Measurements from ENCODE around the gene ZNF132.
A peak's percentile ranks its signal among the peaks of the same experiment; 100 is the strongest.

The ZNF132 gene

DNA sequence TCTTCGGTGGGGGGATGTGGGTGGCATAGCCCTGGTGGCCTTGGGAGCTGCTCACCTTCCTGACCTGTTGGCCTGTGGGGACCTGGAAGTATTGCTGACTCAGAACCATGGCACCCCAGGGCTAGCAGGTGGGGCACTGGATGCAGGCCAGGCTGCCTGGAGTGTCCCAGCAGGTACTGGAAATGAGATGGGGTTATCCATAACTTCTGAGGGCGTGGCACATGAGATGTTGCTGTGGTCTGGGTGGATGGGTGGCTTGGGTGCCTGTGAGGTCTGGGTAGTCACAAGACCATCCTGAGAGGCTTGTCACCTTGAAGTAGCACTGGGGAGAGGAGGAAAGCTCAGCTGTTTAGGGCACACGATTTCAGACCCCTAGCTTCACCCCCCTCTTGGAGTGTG is 45.1 kb downstream of the ZNF132 start:
- TF ChIP-seq CTCF (conservative IDR thresholded peaks at IDR 0.05; ENCODE audit: low read length): no peak
- no peak for DNase-seq (ENCODE audit: low read depth)
- no peak overlapping the region for H3K4me3 ChIP-seq (ENCODE audit: low read length)

DNA sequence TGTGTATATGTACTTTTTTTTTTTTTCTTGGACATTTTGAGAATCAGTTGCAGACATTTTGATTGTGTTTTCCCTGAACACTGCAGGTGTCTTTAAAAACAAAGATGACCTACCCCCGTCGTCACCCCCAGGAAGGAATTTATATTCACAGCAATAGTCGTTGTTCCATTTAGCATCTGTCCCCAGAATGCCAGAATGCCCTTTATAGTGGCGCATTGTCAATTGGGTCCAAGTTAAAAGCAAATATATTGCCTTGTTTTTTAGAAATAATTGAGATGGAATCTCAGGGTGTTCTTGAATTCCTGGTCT is 46.3 kb downstream of the ZNF132 start:
- TF ChIP-seq CTCF (conservative IDR thresholded peaks at IDR 0.05; ENCODE audit: low read length): no peak
- no peak for DNase-seq (ENCODE audit: low read depth)
- no peak overlapping the region for H3K4me3 ChIP-seq (ENCODE audit: low read length)

DNA sequence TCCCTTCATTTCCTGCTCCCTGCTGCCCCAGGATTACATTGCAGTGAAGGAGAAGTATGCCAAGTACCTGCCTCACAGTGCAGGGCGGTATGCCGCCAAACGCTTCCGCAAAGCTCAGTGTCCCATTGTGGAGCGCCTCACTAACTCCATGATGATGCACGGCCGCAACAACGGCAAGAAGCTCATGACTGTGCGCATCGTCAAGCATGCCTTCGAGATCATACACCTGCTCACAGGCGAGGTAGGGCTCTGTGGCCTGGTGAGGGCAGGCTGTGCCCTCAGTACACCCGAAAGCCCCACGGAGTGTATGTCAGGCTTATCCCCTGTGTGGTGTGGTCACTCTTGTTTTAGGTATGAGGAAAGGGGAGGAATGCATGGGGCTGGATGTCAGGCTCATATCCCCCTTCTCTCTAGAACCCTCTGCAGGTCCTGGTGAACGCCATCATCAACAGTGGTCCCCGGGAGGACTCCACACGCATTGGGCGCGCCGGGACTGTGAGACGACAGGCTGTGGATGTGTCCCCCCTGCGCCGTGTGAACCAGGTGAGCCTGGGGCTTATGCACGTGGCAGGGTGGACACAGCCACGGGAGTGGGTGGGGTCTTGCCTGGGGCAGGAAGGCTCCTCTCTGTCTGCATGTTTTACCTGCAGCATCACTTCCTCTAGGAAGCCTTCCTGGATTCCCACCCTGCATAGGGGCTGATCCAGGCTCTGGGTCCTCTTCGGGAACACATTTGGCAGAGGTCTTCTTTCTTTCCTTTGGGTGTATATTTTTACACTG is 46.8 kb downstream of the ZNF132 start:
- DNase-seq (ENCODE audit: low read depth): no peak
- no peak for TF ChIP-seq CTCF (conservative IDR thresholded peaks at IDR 0.05; ENCODE audit: low read length)

GRCh38 chr19:58388175-58388526 is 51.8 kb downstream of the ZNF132 start:
- no peak for DNase-seq (ENCODE audit: low read depth)
- peak overlapping the region; percentile 94 for H3K4me3 ChIP-seq (ENCODE audit: low read length)
- TF ChIP-seq CTCF (conservative IDR thresholded peaks at IDR 0.05; ENCODE audit: low read length): no peak

More for the DNA sequence above, 46.8 kb downstream of the ZNF132 start:
- H3K4me3 ChIP-seq (ENCODE audit: low read length): no peak overlapping the region

GRCh38 chr19:58387338-58388174 is 52.4 kb downstream of the ZNF132 start:
- peak overlapping the region; percentile 94 for H3K4me3 ChIP-seq (ENCODE audit: low read length)
- no peak for TF ChIP-seq CTCF (conservative IDR thresholded peaks at IDR 0.05; ENCODE audit: low read length)
- DNase-seq (ENCODE audit: low read depth): no peak

DNA sequence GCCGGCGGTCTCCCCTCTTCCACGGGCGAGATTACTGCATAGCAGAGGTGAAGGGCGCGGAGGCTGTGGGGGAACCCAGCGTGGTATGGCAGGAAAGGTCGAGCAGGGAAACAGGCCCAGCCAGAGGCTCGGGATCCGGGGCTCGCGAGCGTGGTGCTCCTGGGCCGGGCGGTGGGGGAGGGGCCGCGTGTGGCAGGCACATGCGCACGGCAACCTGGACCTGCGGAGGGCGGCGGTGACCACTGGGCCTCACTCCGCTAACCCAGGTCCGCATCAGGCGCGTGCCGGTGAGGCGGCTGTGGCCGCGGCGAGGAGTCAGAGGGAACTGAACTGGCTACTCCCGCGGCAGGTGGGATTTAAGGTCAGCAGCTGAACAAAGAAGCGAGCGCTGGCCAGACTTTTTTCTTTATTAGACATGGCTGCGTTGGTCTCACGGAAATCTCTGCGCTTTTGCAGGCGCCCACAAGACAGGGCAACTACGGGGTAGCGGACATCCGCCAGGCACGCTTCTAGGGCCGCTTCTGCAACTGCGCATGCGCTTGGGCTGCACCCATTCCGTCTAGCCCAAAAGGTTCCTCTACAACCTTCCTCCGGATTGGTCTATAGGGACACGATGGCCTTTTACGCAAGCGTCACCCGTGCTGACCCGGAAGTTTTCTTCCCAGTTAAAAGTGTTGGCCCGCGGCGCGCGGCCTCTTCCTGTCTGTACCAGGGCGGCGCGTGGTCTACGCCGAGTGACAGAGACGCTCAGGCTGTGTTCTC is 53.2 kb downstream of the ZNF132 start, which contains the start of gene RPS5:
RPS5 (plus strand) TSS at position 694 of the 762 bp plus-strand sequence. CDS start 869 bp downstream, outside the sequence.
- peak; percentile 99 for DNase-seq (ENCODE audit: low read depth)
- peak within 1 kb of the TSS; percentile 94 for H3K4me3 ChIP-seq (ENCODE audit: low read length)
- no peak for TF ChIP-seq CTCF (conservative IDR thresholded peaks at IDR 0.05; ENCODE audit: low read length)

Measured in AG10803 (cell line).